ENCODE data around the gene MIP.
"Not testable (repeated sequence)": the region's sequence is repeated elsewhere in the genome, so short reads cannot be mapped to it uniquely, and the experiment has no call there.

DNA sequence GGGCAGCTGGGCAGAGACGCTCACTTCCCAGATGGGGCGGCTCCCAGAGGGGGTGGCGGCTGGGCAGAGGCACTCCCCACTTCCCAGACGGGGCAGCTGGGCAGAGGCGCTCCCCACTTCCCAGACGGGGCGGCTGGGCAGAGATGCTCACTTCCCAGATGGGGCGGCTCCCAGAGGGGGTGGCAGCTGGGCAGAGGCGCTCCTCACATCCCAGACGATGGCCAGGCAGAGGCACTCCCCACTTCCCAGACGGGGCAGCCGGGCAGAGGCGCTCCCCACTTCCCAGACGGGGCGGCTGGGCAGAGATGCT lies 39.6 kb upstream of the MIP start:
- TF ChIP-seq, protein P1, sequence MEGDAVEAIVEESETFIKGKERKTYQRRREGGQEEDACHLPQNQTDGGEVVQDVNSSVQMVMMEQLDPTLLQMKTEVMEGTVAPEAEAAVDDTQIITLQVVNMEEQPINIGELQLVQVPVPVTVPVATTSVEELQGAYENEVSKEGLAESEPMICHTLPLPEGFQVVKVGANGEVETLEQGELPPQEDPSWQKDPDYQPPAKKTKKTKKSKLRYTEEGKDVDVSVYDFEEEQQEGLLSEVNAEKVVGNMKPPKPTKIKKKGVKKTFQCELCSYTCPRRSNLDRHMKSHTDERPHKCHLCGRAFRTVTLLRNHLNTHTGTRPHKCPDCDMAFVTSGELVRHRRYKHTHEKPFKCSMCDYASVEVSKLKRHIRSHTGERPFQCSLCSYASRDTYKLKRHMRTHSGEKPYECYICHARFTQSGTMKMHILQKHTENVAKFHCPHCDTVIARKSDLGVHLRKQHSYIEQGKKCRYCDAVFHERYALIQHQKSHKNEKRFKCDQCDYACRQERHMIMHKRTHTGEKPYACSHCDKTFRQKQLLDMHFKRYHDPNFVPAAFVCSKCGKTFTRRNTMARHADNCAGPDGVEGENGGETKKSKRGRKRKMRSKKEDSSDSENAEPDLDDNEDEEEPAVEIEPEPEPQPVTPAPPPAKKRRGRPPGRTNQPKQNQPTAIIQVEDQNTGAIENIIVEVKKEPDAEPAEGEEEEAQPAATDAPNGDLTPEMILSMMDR (IDR thresholded peaks at IDR 0.05) = not testable (repeated sequence)
- TF ChIP-seq EZH2 (IDR thresholded peaks at IDR 0.05) = not testable (repeated sequence)

Data from neural progenitor cell (in vitro differentiated cells).